Calu3 (cell line): ENCODE results near the gene CYTIP. TPM values are rescaled to one million over a fixed set of nuclear protein-coding genes. Genes with fewer than 3 reads are reported as not detected.

Experiments
- BruUV-seq: library from RNA; stranded (reverse); fragments of 400-500 nt; replicated peaks from 2 replicates; lab custom pipeline; 2021; lab: Mats Ljungman, UMichigan
- CTCF ChIA-PET: fragments of 300-600 bp; sonication (Branson Sonifier 250); formaldehyde crosslinking; loops from one replicate; lab custom pipeline; 2022; ENCODE audit warnings: antibody characterized with exemption; lab: Charles Lee
- DNase-seq: peaks from one replicate; pipeline ENCODE4 v3.0.0; 2022
- H3K27ac Mint-ChIP-seq: one replicate; pipeline ENCODE4 v1.8.0; 2022; ENCODE audit warnings: mixed read lengths; ENCODE audit not compliant: unreplicated experiment
- H3K27me3 Mint-ChIP-seq: one replicate; pipeline ENCODE4 v1.8.0; 2022; ENCODE audit warnings: mixed read lengths; ENCODE audit not compliant: unreplicated experiment
- H3K36me3 Mint-ChIP-seq: one replicate; pipeline ENCODE4 v1.8.0; 2022; ENCODE audit warnings: mild to moderate bottlenecking, moderate library complexity, mixed read lengths; ENCODE audit not compliant: insufficient read depth, unreplicated experiment
- H3K4me1 Mint-ChIP-seq: one replicate; pipeline ENCODE4 v1.8.0; 2022; ENCODE audit warnings: mild to moderate bottlenecking, low read depth, mixed read lengths; ENCODE audit not compliant: unreplicated experiment
- H3K4me3 Mint-ChIP-seq: one replicate; pipeline ENCODE4 v1.8.0; 2022; ENCODE audit warnings: mild to moderate bottlenecking, low read depth, moderate library complexity, mixed read lengths; ENCODE audit not compliant: unreplicated experiment
- H3K9me3 Mint-ChIP-seq: one replicate; pipeline ENCODE4 v1.8.0; 2022; ENCODE audit warnings: low read depth, mixed read lengths; ENCODE audit not compliant: unreplicated experiment
- intact Hi-C: fragments of 100-400 bp; cut with micrococcal nuclease; formaldehyde crosslinking; loops from one replicate; pipeline ENCODE4 v1.10.0; 2022; ENCODE audit not compliant: unreplicated experiment
- total RNA-seq: library from RNA; stranded (reverse); gene quantifications from 2 replicates; pipeline ENCODE4 v1.2.3, GENCODE V29; 2022
- TF ChIP-seq, protein P1 (sequence below): fragments of 200-600 bp; IDR thresholded peaks from one replicate; pipeline ENCODE4 v1.8.0; 2022; ENCODE audit warnings: antibody characterized with exemption; ENCODE audit not compliant: unreplicated experiment

The CYTIP gene
- total RNA-seq, 1 experiment from 2014 or later: not detected

DNA sequence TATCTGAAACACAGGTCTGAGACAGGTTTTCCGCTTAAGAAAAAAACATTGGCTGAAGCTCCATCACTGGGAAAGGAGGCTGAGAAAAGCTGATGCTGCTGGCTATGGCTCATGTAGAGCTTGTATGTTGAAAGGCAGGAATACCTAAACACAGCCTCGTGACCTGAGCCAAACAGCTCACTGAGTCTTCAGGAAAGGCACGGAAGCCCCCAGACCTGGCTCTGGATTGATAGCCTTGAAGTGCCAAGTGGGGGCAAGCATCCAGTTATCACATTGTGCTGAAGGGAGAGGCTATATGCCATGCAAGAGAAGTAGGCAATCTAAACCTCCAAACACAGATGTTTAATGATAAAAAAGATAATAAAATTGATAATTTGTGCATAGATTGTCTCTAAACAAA, 21.9 kb downstream of the CYTIP start:
- DNase-seq: no peak
- H3K4me3 Mint-ChIP-seq: no peak overlapping the region
- BruUV-seq: no TSS peak
- H3K36me3 Mint-ChIP-seq: no peaks in the 10 kb centered on the region
- no peaks in the 10 kb centered on the region for H3K9me3 Mint-ChIP-seq
- TF ChIP-seq, protein P1, sequence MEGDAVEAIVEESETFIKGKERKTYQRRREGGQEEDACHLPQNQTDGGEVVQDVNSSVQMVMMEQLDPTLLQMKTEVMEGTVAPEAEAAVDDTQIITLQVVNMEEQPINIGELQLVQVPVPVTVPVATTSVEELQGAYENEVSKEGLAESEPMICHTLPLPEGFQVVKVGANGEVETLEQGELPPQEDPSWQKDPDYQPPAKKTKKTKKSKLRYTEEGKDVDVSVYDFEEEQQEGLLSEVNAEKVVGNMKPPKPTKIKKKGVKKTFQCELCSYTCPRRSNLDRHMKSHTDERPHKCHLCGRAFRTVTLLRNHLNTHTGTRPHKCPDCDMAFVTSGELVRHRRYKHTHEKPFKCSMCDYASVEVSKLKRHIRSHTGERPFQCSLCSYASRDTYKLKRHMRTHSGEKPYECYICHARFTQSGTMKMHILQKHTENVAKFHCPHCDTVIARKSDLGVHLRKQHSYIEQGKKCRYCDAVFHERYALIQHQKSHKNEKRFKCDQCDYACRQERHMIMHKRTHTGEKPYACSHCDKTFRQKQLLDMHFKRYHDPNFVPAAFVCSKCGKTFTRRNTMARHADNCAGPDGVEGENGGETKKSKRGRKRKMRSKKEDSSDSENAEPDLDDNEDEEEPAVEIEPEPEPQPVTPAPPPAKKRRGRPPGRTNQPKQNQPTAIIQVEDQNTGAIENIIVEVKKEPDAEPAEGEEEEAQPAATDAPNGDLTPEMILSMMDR: no peak
- H3K27ac Mint-ChIP-seq: no peak overlapping the region
- CTCF ChIA-PET: no interaction called here
- H3K27me3 Mint-ChIP-seq: no peaks in the 10 kb centered on the region
- intact Hi-C loops: no loop called here
- H3K4me1 Mint-ChIP-seq: no peaks in the 10 kb centered on the region

DNA sequence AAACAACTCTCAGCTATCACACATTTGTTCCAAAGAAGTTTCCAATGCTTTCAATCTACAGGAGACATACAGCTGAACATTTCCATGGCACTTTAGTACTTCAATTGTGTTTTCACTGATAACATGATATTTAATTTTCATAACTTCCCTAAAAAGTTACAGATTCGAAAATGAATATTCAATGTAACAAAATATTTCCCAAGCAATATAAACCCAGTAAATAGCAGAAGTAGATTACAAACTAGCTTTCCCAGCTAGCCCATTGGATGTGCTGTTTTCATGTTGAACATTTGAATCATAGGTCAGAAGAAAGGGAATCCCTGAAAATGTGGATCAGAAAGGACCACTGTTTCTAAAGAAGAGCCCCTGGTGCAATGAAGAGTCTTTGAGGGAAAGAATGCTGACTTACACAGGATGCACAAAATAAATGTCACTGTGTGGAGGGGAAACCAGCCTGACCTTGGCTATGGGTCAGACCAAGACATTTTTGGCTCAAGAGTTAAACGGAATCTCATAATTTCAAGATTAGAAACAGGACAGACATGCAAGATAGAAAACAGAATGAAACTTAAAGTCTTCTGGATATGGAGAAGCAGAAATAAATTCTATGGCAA, 22.5 kb downstream of the CYTIP start:
- H3K9me3 Mint-ChIP-seq: no peaks in the 10 kb centered on the region
- CTCF ChIA-PET: no interaction called here
- no peaks in the 10 kb centered on the region for H3K36me3 Mint-ChIP-seq
- BruUV-seq: no TSS peak
- no peak for DNase-seq
- TF ChIP-seq, protein P1: no peak
- H3K4me3 Mint-ChIP-seq: no peak overlapping the region
- intact Hi-C loops: no loop called here
- no peaks in the 10 kb centered on the region for H3K27me3 Mint-ChIP-seq
- no peak overlapping the region for H3K27ac Mint-ChIP-seq
- H3K4me1 Mint-ChIP-seq: no peaks in the 10 kb centered on the region

DNA sequence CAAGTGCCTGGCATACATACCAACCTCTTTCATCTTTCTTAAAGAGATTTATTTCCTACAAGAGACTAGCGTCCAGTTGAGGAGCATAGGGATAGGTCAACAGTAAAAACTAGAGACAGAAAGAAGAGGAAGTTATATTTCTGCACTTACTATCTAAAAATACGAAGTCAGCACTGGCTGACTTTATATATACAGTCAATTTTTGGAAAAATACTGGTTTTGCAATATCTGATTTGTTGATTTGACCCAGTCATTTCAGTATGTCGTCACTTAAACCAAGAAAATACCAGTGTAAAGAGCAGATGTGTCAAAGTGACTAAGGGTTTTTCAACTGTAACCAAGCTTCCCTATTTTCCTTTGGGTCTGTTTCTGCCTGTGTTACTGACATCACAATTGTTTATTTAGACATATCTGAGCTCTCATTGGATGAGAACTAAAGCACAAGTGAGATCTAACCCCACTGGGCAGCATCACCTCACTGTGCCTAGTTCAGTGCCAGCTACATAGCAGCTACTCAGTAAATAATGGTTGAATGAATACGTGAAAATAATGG, 23.0 kb downstream of the CYTIP start:
- Mint-ChIP-seq H3K27ac (no peak overlapping the region), H3K4me3 (no peak overlapping the region), H3K36me3 (no peaks in the 10 kb centered on the region), H3K27me3 (no peaks in the 10 kb centered on the region), H3K9me3 (no peaks in the 10 kb centered on the region), H3K4me1 (no peaks in the 10 kb centered on the region)
- CTCF ChIA-PET: no interaction called here
- TF ChIP-seq, protein P1: no peak
- BruUV-seq: no TSS peak
- no peak for DNase-seq
- intact Hi-C loops: no loop called here

DNA sequence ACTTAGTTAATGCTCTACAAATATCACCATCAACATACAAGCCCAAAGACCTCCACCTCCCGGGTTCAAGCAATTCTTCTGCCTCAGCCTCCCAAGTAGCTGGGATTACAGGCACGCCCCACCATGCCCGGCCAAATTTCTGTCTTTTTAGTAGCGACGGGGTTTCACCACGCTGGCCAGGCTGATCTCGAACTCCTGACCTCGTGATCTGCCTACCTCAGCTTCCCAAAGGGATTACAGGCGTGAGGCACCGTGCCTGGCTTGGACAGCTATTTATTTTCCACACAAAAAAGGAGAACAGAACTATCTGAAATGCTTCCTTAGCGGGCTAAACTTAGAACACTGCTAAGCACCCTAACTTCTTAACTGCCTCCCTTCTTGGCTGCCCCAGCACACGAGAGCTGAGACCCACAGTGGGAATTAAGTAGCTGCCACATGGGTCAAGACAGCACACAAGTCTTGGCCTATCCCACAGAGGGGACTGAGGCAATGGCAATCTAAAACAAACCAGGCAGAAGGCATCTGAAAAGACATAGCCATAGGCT, 24.8 kb downstream of the CYTIP start:
- CTCF ChIA-PET: no interaction called here
- TF ChIP-seq, protein P1: no peak
- no peaks in the 10 kb centered on the region for H3K36me3 Mint-ChIP-seq
- DNase-seq: no peak
- intact Hi-C loops: no loop called here
- no peak overlapping the region for H3K27ac Mint-ChIP-seq
- no peaks in the 10 kb centered on the region for H3K4me1 Mint-ChIP-seq
- BruUV-seq: no TSS peak
- no peaks in the 10 kb centered on the region for H3K27me3 Mint-ChIP-seq
- no peak overlapping the region for H3K4me3 Mint-ChIP-seq
- H3K9me3 Mint-ChIP-seq: no peaks in the 10 kb centered on the region
